Mesodermal cell (in vitro differentiated cells): ENCODE results near the gene RXRA.
A peak's percentile ranks its signal among the peaks of the same experiment; 100 is the strongest.

Source experiments
- H3K27ac ChIP-seq: 2 replicates; pipeline ENCODE4 v1.7.0; 2013; ENCODE audit warnings: mild to moderate bottlenecking, low read depth, low read length, moderate library complexity; ENCODE audit not compliant: severe bottlenecking
- H3K36me3 ChIP-seq: 2 replicates; pipeline ENCODE4 v1.7.1; 2013; ENCODE audit warnings: mild to moderate bottlenecking, low read length, moderate library complexity; ENCODE audit not compliant: control insufficient read depth, insufficient read depth
- H3K4me1 ChIP-seq: one replicate; pipeline ENCODE4 v1.7.1; 2013; ENCODE audit warnings: mild to moderate bottlenecking, low read length; ENCODE audit not compliant: insufficient read depth, control insufficient read depth, poor library complexity, severe bottlenecking
- H3K4me3 ChIP-seq: 2 replicates; pipeline ENCODE4 v1.7.0; 2013; ENCODE audit warnings: low read length, control low read depth, mild to moderate bottlenecking; ENCODE audit not compliant: insufficient read depth, poor library complexity, severe bottlenecking; ENCODE audit errors: extremely low read depth
- H3K9me3 ChIP-seq: 2 replicates; pipeline ENCODE4 v1.7.1; 2013; ENCODE audit warnings: mild to moderate bottlenecking, low read length, moderate library complexity; ENCODE audit not compliant: control insufficient read depth
- WGBS, 2 experiments: methylation state at CpG; one replicate each; pipeline ENCODE4 v1.1.5; 2013; ENCODE audit warnings: missing lambda C conversion rate in 2 of 2; ENCODE audit not compliant: insufficient coverage in 2 of 2; 5-methylcytosine and 5-hydroxymethylcytosine counted together

The RXRA gene

DNA sequence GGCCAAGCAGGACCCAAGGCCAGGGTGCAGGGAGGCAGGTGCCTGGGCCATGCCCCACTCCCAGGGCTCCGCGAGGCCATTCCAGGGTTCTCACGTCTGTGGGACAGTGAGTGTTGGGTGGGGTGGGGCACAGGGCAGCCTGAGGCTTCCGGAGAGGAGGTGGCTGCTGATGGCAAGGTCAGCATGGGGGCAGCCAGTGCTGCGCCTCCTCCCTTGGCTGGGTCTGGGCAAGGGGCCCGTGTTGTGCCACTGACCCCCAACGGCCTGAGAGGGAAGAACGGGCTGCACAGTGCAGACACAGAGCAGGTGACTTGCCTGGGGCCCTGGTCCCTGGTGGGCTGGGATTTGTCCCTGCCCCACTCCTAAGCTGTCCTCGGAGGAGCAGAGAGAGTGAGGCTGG is 82.1 kb downstream of the RXRA start:
- H3K9me3 ChIP-seq, result no peaks in the 10 kb centered on the region
- H3K36me3 ChIP-seq, result peaks cover 16% of the 10 kb centered on the region
- H3K4me3 ChIP-seq, result no peak overlapping the region
- WGBS, 2 experiments, result 92 to 96% methylated on average over 5 to 6 of the region's 9 CpGs
- no peak overlapping the region for H3K27ac ChIP-seq
- peaks cover 30% of the 10 kb centered on the region for H3K4me1 ChIP-seq

- Histone ChIP-seq H3K9me3 (no peaks in the 10 kb centered on the region), H3K27ac (no peak overlapping the region), H3K36me3 (peaks cover 16% of the 10 kb centered on the region), H3K4me3 (no peak overlapping the region), H3K4me1 (peaks cover 32% of the 10 kb centered on the region)
- 88 to 93% methylated on average over 36 to 39 of the region's 40 CpGs for WGBS, 2 experiments
Measured at GRCh38 chr9:134408939-134409737, 82.9 kb downstream of the RXRA start.

- Histone ChIP-seq H3K4me1 (peaks cover 32% of the 10 kb centered on the region), H3K9me3 (no peaks in the 10 kb centered on the region), H3K27ac (no peak overlapping the region), H3K36me3 (peaks cover 16% of the 10 kb centered on the region), H3K4me3 (no peak overlapping the region)
- WGBS, 2 experiments, result 87 to 89% methylated on average over 14 of the region's 17 CpGs
Measured at GRCh38 chr9:134410071-134410834, 84.0 kb downstream of the RXRA start.

GRCh38 chr9:134410835-134411217 is 84.6 kb downstream of the RXRA start:
- Histone ChIP-seq H3K4me1 (peaks cover 30% of the 10 kb centered on the region), H3K27ac (no peak overlapping the region), H3K36me3 (peaks cover 12% of the 10 kb centered on the region), H3K9me3 (no peaks in the 10 kb centered on the region), H3K4me3 (no peak overlapping the region)
- 90% methylated on average over 12 of the region's 12 CpGs for WGBS, 2 experiments

- H3K27ac ChIP-seq, result no peak overlapping the region
- WGBS, 2 experiments, result 85 to 86% methylated on average over 23 to 24 of the region's 25 CpGs
- peaks cover 12% of the 10 kb centered on the region for H3K36me3 ChIP-seq
- H3K9me3 ChIP-seq, result no peaks in the 10 kb centered on the region
- no peak overlapping the region for H3K4me3 ChIP-seq
- peaks cover 22% of the 10 kb centered on the region for H3K4me1 ChIP-seq
Measured at GRCh38 chr9:134411440-134412297, 85.4 kb downstream of the RXRA start.

GRCh38 chr9:134412298-134412711 is 86.0 kb downstream of the RXRA start:
- Histone ChIP-seq H3K4me1 (peaks cover 15% of the 10 kb centered on the region), H3K27ac (no peak overlapping the region), H3K9me3 (no peaks in the 10 kb centered on the region), H3K36me3 (peaks cover 18% of the 10 kb centered on the region), H3K4me3 (no peak overlapping the region)
- 75 to 90% methylated on average over 15 to 16 of the region's 16 CpGs for WGBS, 2 experiments

GRCh38 chr9:134413112-134413715 is 87.0 kb downstream of the RXRA start:
- Histone ChIP-seq H3K9me3 (no peaks in the 10 kb centered on the region), H3K36me3 (peaks cover 25% of the 10 kb centered on the region), H3K4me1 (peaks cover 9% of the 10 kb centered on the region), H3K4me3 (no peak overlapping the region), H3K27ac (no peak overlapping the region)
- WGBS, 2 experiments, result 92 to 97% methylated on average over 9 to 13 of the region's 13 CpGs

DNA sequence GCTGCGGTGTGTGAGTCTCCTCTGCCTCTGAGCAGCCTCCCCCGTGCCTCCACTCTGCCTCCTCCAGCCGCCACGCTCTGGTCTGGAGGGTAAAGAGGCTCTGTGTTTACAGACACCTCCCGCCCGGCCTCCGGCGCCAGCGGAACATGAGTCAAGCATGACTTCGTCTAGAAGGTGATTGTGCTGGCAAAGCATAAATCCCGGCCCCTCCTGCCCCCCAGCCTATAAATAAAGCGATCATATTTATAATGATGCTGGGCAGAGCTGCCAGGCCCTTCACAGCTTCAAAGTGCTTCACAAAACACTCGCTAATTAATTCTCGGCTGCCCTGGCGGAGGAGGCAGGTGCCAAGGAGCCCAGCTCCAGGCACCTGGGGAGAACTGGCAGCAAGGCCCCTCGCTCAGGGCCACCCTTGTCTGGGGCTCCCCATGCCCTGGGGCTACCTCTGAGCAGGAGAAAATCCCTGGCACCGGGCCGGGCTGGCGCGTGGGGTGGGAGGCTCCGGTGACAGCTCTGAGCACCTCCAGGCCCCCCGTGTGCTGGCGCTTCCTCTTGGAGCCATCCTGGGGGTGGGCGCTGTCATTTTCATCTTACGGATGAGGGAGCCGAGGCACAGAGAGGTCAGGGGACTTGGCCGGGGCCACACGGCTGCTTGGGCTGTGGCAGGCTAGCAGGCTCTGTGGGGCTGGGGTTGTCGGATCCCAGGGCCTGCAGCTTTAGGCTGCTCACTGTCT is 87.8 kb downstream of the RXRA start:
- no peak overlapping the region for H3K4me3 ChIP-seq
- peak overlapping the region; percentile 36 for H3K27ac ChIP-seq
- WGBS, 2 experiments, result 93 to 94% methylated on average over 26 to 29 of the region's 29 CpGs
- H3K36me3 ChIP-seq, result peaks cover 20% of the 10 kb centered on the region
- H3K4me1 ChIP-seq, result peaks cover 9% of the 10 kb centered on the region
- H3K9me3 ChIP-seq, result no peaks in the 10 kb centered on the region

DNA sequence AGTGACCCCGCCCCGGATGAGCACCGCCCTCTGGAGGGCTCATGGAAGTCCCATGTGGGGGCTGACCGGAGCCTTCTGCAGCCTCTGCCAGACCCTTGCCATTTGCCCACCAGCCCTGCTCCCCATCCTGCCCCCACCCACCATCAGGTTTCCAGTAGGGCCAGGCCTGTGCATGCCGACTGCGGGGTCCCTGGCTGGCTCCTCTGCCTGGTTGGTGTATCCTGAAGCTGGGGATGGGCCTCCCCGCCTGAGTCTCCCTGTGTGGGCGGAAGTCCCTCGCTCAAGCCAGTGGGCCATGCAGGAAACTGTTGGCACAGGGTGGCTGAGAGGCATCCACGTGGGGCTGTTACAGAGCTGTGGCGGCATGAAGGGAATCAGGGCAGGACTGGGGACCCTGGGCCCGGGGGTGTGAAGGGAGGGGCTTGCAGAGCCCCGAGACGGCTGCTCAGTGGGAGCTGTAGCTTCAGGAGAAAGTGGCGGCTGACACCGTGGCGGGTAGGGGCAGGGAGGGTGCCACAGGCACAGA is 88.7 kb downstream of the RXRA start:
- 82% methylated on average over 12 to 14 of the region's 17 CpGs for WGBS, 2 experiments
- H3K9me3 ChIP-seq, result no peaks in the 10 kb centered on the region
- H3K36me3 ChIP-seq, result peaks cover 18% of the 10 kb centered on the region
- H3K27ac ChIP-seq, result no peak overlapping the region
- peaks cover 9% of the 10 kb centered on the region for H3K4me1 ChIP-seq
- no peak overlapping the region for H3K4me3 ChIP-seq
